Measurements from ENCODE around the gene PRKCI. TPM values are rescaled to one million over a fixed set of nuclear protein-coding genes. Genes with fewer than 3 reads are reported as not detected.

Gene PRKCI
- total and polyA plus RNA-seq, 9 of the 15 experiments (the other 6 are each of a cell fraction or from before 2014, with no cell fraction given): 10.5 to 43.2 (median 31.4) TPM

GRCh38 chr3:170221924-170222646 lies at the start of gene PRKCI (continued):
- TF ChIP-seq TAF1 (IDR thresholded peaks at IDR 0.05; ENCODE audit: control insufficient read depth, extremely low read depth, insufficient read depth, low read length, severe bottlenecking) (peak; percentile 55), ZBTB40 (IDR thresholded peaks at IDR 0.05) (peak; percentile 52; the same call in 1 of the 2 replicates), ZBTB40 (CRISPR knock-in tag; IDR thresholded peaks at IDR 0.05) (no peak), ATF2 (CRISPR knock-in tag; IDR thresholded peaks at IDR 0.05) (no peak), ZZZ3 (IDR thresholded peaks at IDR 0.05) (no peak), DEAF1 (CRISPR knock-in tag; IDR thresholded peaks at IDR 0.05) (no peak), TEAD2 (tag; IDR thresholded peaks at IDR 0.05) (peak; percentile 95), ZNF324 (CRISPR knock-in tag; IDR thresholded peaks at IDR 0.05) (no peak), ZNF764 (CRISPR knock-in tag; IDR thresholded peaks at IDR 0.05; ENCODE audit: low read depth) (no peak), JUN (IDR thresholded peaks at IDR 0.05; ENCODE audit: borderline replicate concordance, low read depth, low read length) (no peak), JUN (CRISPR knock-in tag; IDR thresholded peaks at IDR 0.05; ENCODE audit: borderline replicate concordance) (no peak), SMAD4 (CRISPR knock-in tag; conservative IDR thresholded peaks at IDR 0.05) (peak; percentile 71; the same call in 1 of the 2 replicates), ZNF133 (CRISPR knock-in tag; IDR thresholded peaks at IDR 0.05) (no peak)
- TF ChIP-seq, protein P1, sequence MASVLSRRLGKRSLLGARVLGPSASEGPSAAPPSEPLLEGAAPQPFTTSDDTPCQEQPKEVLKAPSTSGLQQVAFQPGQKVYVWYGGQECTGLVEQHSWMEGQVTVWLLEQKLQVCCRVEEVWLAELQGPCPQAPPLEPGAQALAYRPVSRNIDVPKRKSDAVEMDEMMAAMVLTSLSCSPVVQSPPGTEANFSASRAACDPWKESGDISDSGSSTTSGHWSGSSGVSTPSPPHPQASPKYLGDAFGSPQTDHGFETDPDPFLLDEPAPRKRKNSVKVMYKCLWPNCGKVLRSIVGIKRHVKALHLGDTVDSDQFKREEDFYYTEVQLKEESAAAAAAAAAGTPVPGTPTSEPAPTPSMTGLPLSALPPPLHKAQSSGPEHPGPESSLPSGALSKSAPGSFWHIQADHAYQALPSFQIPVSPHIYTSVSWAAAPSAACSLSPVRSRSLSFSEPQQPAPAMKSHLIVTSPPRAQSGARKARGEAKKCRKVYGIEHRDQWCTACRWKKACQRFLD (CRISPR knock-in tag; IDR thresholded peaks at IDR 0.05): no peak

All from K562 (cell line).